Measurements from ENCODE around the gene SNRNP200. TPM values are rescaled to one million over a fixed set of nuclear protein-coding genes. Genes with fewer than 3 reads are reported as not detected.

SNRNP200 gene
- total RNA-seq, 2 donors from 2014 or later: 117 to 148 TPM

GRCh38 chr2:96247896-96248295 is 57.5 kb downstream of the SNRNP200 start:
- Histone ChIP-seq H3K4me3 (no peak overlapping the region), H3K27ac (no peak overlapping the region), H3K4me1 (replicated peaks) (no peaks in the 10 kb centered on the region), H3K27me3 (replicated peaks; ENCODE audit: insufficient read depth) (no peaks in the 10 kb centered on the region), H3K36me3 (peaks cover 0 to under 1% of the 10 kb centered on the region in 2 donors), H3K9me3 (no peaks in the 10 kb centered on the region)
- 88% methylated on average over 5 of the region's 5 CpGs for WGBS
- DNase-seq (ENCODE audit: low spot score): no peak
- TF ChIP-seq POLR2AphosphoS5 (IDR thresholded peaks at IDR 0.05) (no peak), POLR2A (IDR thresholded peaks at IDR 0.05) (no peak), CTCF (IDR thresholded peaks at IDR 0.05) (no peak)
- intact Hi-C loops (cut with DNase I): no loop called here

GRCh38 chr2:96247009-96247408 is 58.3 kb downstream of the SNRNP200 start:
- H3K9me3 ChIP-seq: no peaks in the 10 kb centered on the region
- no peaks in the 10 kb centered on the region for H3K36me3 ChIP-seq
- H3K27me3 ChIP-seq (replicated peaks; ENCODE audit: insufficient read depth): no peaks in the 10 kb centered on the region
- no peak overlapping the region for H3K27ac ChIP-seq
- no peaks in the 10 kb centered on the region for H3K4me1 ChIP-seq (replicated peaks)
- no peak overlapping the region for H3K4me3 ChIP-seq
- WGBS: 87% methylated on average over 3 of the region's 3 CpGs
- DNase-seq (ENCODE audit: low spot score): no peak
- TF ChIP-seq POLR2AphosphoS5 (IDR thresholded peaks at IDR 0.05): no peak
- no peak for TF ChIP-seq POLR2A (IDR thresholded peaks at IDR 0.05)
- no peak for TF ChIP-seq CTCF (IDR thresholded peaks at IDR 0.05)
- intact Hi-C loops (cut with DNase I): no loop called here

GRCh38 chr2:96245609-96246390 is 59.5 kb downstream of the SNRNP200 start:
- Histone ChIP-seq H3K27me3 (replicated peaks; ENCODE audit: insufficient read depth) (no peaks in the 10 kb centered on the region), H3K4me3 (no peak overlapping the region), H3K4me1 (replicated peaks) (no peaks in the 10 kb centered on the region), H3K36me3 (no peaks in the 10 kb centered on the region), H3K9me3 (no peaks in the 10 kb centered on the region), H3K27ac (no peak overlapping the region)
- no peak for DNase-seq (ENCODE audit: low spot score)
- intact Hi-C loops (cut with DNase I): no loop called here
- WGBS: 88% methylated on average over 8 of the region's 8 CpGs
- TF ChIP-seq POLR2A (IDR thresholded peaks at IDR 0.05): no peak
- no peak for TF ChIP-seq POLR2AphosphoS5 (IDR thresholded peaks at IDR 0.05)
- TF ChIP-seq CTCF (IDR thresholded peaks at IDR 0.05): no peak

- no peaks in the 10 kb centered on the region for H3K9me3 ChIP-seq
- no peak overlapping the region for H3K27ac ChIP-seq
- no peaks in the 10 kb centered on the region for H3K27me3 ChIP-seq (replicated peaks; ENCODE audit: insufficient read depth)
- TF ChIP-seq CTCF (IDR thresholded peaks at IDR 0.05) (no peak), POLR2A (IDR thresholded peaks at IDR 0.05) (no peak), POLR2AphosphoS5 (IDR thresholded peaks at IDR 0.05) (no peak)
- no peaks in the 10 kb centered on the region for H3K36me3 ChIP-seq
- no peak for DNase-seq (ENCODE audit: low spot score)
- WGBS: 92% methylated on average over 5 of the region's 5 CpGs
- H3K4me3 ChIP-seq: no peak overlapping the region
- intact Hi-C loops (cut with DNase I): no loop called here
- H3K4me1 ChIP-seq (replicated peaks): no peaks in the 10 kb centered on the region
These were observed 61.5 kb downstream of the SNRNP200 start for GRCh38 chr2:96243843-96244242.
